GM18517 (cell line): ENCODE data around the gene ARHGAP1.
"Not testable (repeated sequence)": the region's sequence is repeated elsewhere in the genome, so short reads cannot be mapped to it uniquely, and the experiment has no call there.

ENCODE experiments used
- ATAC-seq: cut with Tn5 transposase; IDR thresholded peaks from one replicate; pipeline ENCODE4 v1.9.1; 2021; ENCODE audit warnings: mild to moderate bottlenecking, moderate library complexity; ENCODE audit not compliant: unreplicated experiment

Gene ARHGAP1

GRCh38 chr11:46724088-46724487 is 23.7 kb upstream of the ARHGAP1 start:
- no peak for ATAC-seq

DNA sequence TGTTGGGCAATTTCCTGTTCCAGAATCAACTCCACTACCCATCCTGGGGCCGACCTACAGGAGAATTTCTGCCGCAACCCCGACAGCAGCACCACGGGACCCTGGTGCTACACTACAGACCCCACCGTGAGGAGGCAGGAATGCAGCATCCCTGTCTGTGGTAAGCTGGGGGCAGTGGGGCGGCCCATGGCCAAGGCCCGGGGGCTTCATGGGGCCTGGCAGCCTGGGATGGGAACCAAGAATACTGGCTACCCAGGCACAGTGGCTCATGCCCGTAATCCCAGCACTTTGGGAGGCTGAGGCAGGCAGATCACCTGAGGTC is 22.9 kb upstream of the ARHGAP1 start:
- ATAC-seq: no peak

DNA sequence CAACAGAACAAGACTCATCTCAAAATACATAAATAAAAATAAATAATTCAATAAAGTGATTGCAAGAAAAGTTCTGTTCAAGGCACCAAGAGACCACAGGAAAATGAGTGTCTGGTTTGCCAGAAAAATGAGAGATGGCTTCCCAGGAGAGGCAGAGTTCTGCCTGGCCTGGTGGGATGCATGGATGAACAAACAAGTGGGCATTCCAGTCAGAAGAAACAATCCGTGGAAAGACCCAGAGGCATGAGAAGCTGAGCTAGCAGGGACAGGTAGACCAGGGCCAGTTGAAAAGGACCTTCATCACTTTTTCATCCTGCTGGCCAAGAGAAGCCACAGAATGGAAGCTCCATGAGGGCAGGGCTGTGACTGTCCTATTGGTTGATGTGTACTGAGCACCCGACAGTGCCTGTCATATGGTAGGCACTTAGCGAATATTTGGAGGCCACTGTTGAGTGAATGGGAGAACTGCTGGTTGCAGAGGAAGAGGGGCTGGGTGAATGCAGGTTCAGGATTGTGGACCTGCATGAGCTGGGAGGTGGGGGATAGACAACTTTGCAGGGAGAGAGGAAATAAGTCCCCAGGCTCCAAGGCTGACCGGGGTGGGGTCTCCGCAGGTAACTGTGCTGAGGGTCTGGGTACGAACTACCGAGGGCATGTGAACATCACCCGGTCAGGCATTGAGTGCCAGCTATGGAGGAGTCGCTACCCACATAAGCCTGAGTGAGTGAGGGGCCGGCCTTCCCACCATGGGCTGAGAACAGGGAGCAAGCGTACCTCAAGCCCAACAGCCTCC is 22.3 kb upstream of the ARHGAP1 start:
- ATAC-seq: no peak

DNA sequence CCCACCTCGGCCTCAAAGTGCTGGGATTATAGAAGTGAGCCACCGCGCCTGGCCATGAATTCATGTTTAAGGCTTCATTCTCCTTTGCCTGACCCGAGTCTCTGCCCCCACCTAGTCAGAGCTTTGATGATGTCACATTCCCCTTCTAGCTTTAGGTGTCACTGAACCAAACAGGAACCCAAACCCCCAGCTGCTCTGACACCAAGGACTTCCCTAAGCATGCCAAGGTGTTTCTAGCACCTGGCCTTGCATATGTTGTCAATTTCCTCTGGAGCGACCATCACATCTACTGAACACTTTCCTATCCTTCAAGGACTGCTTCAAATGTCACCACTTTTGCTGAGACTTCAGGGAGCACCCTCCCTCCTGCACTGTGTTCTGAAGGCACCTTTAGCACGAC is 20.9 kb upstream of the ARHGAP1 start:
- ATAC-seq: no peak

DNA sequence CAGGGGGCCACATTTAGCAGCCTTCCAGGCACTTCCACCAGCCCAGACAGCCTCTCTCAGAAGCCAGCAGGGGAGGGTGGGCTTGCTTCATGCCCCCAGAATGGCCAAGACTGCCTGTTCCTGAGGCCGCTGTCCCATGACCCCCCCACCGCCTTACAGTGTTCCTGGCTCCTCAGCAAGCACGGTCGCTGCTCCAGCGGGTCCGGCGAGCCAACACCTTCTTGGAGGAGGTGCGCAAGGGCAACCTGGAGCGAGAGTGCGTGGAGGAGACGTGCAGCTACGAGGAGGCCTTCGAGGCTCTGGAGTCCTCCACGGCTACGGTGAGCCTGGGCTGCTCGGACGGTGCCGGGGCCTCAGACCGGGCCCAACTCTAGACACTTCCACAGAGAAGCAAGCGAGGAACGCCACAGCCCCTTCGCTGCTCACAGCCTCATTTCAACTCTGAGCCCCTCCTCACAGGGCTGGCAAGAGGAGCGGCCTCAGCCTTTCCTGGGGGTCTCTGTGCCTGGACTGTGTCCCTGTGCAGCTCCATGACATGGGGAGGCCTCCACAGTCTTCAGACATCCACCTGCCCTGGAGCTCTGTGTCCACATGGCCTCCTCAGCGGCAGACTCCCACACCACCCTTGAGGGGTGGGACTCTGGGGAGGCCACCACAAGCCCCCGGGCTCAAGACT is 19.3 kb upstream of the ARHGAP1 start:
- no peak for ATAC-seq

DNA sequence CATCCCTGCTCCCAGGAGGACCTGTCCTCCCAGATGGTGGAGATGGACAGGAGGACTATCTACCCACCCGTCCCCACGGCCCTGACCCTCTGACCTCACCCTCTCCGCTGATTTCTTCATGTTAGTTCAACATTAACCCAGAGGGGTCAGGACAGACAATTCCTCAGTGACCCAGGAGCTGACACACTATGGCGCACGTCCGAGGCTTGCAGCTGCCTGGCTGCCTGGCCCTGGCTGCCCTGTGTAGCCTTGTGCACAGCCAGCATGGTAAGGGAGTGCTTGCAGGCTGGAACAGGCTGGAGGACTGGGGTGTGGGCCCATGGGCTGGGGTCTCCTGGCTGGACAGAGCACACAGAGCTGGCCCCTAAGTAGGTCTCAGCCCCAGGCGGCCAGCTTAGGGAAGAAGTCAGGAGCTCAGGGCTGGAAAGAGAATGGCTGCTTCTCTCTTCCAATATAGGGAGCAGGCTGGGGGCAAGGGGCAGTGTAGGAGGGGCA is 18.7 kb upstream of the ARHGAP1 start, which contains the start of gene F2:
Gene F2, plus strand, starts transcription at position 166 of the 495 bp plus-strand sequence. Its CDS starts 23 bp downstream, at position 189.
- ATAC-seq: no peak

- no peak for ATAC-seq
Measured at GRCh38 chr11:46718155-46719019, 18.0 kb upstream of the ARHGAP1 start.

DNA sequence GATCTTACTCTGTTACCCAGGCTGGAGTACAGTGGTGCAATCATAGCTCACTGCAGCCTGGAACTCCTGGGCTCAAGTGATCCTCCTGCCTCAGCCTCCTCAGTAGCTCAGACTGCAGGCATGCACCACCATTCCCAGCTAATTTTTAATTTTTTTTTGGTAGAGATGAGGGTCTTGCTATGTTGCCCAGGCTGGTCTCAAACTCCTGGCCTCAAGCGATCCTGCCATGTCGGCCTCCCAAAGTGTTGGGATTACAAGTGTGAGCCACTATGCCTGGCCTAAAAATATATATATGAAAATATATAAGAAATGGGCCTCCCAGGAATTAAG is 17.4 kb upstream of the ARHGAP1 start:
- ATAC-seq: not testable (repeated sequence)

DNA sequence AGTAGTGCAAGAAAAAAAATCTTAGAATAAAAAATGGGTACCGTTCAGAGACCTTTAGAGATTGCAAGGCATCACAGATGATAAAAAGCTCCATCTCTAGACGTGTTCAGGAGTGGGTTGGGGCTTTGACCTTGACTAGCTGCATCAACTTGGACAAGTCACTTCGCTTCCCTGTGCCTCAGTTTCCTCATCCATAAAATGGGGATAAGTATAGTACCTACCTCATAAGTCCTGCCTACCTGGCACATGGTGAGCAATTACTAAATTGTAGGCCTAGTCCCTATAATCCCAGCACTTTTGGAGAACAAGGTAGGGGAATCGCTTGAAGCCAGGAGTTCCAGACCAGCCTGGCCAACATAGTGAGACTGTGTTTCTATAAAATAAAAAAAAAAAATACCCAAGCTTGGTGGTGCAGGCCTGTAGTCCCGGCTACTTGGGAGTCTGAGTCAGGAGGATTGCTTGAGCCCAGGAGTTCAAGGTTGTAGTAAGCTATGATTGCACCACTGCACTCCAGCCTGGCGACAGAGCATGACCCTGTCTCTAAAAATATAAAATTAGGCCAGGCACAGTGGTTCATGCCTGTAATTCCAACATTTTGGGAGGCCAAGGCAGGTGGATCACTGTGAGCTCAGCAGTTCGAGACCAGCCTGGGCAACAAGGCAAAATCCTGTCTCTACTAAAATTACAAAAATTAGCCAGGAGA is 12.6 kb upstream of the ARHGAP1 start:
- no peak for ATAC-seq

- ATAC-seq: no peak
Measured at GRCh38 chr11:46711303-46711702, 10.9 kb upstream of the ARHGAP1 start.

GRCh38 chr11:46710821-46711269 is 10.4 kb upstream of the ARHGAP1 start:
- no peak for ATAC-seq

DNA sequence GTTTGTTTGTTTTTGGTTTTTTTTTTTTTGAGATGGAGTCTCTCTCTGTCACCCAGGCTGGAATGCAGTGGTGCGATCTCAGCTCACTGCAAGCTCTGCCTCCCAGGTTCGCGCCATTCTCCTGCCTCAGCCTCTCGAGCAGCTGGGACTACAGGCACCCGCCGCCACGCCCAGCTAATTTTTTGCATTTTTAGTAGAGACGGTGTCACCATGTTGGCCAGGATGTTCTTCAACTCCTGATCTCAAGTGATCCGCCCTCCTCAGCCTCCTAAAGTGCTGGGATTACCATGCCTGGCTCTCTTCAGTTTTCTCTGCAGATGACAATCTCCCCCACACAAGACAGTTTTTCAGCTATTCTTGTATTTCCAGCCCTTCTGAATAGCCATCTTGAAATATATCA is 8.9 kb upstream of the ARHGAP1 start:
- ATAC-seq: not testable (repeated sequence)

DNA sequence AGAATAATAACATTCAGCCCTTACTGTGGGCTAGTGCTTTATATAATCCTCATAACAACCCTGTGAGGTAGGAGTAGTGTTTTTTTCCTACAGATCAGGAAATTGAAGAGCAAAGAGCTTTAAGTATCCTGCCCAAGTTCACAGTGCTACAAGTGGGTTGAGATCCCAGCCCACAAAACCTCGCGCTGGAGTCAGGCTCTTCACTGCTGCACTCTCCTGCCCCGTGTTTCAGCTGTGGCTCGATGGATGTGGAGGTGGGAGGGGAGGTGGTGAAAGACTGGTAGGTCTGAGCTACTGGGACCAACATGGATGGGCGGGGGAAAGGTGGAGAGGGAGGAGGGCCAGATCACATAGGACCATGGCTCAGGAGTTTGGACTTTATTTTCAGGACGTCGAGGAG is 6.5 kb upstream of the ARHGAP1 start:
- ATAC-seq: no peak

- ATAC-seq: no peak
Measured at GRCh38 chr11:46705070-46705688, 4.8 kb upstream of the ARHGAP1 start.

GRCh38 chr11:46701078-46701654 is 747 bp upstream of the ARHGAP1 start:
- ATAC-seq: no peak

GRCh38 chr11:46698597-46698996 is 1.8 kb downstream of the ARHGAP1 start:
- no peak for ATAC-seq

DNA sequence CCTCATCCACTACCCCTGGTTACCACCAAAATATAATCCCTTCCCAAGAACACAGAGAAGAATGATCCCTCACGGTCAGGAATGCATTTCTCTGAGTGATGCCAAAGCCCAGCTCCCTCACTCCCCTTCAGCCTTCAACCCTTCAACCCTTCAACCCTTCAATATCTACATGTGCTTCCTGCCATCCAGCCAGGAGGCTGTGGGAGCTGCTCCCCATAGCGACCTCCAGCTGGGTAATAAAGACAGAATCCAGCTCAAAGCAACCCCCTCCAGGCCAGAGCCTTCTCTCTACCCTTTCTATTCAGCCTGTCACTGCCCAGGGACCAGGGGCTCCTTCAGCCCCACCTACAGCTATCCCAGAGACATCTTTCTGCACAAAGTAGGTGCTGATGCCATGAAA is 2.7 kb downstream of the ARHGAP1 start:
- no peak for ATAC-seq

- no peak for ATAC-seq
Measured at GRCh38 chr11:46697303-46697702, 3.1 kb downstream of the ARHGAP1 start.

GRCh38 chr11:46696212-46696558 is 4.2 kb downstream of the ARHGAP1 start:
- no peak for ATAC-seq
